ENCODE results near the gene PEX6. TPM values are rescaled to one million over a fixed set of nuclear protein-coding genes. Genes with fewer than 3 reads are reported as not detected.

The PEX6 gene
- total RNA-seq (2022; extraction: Qiagen RNA extraction) = 6.2 to 9.7 TPM (median 9.3 TPM) in 5 replicates

GRCh38 chr6:42978839-42979522 is at the start of gene PEX6:
PEX6 (minus strand) TSS chr6:42979181; CDS start chr6:42979150, 31 bp downstream.

GRCh38 chr6:43021270-43022047 is 42.5 kb upstream of the PEX6 start, which contains the start of gene RRP36:
RRP36 (plus strand) TSS chr6:43021623; CDS start chr6:43021655, 32 bp downstream.

GRCh38 chr6:43013843-43014433 is 35.0 kb upstream of the PEX6 start, which contains the start of the genes KLHDC3 and MEA1:
KLHDC3 (plus strand) TSS chr6:43014249; CDS start chr6:43017193, 2,944 bp downstream.
MEA1 (minus strand) TSS chr6:43013946; CDS start chr6:43013813, 133 bp downstream.

GRCh38 chr6:42984001-42984923 is 5.3 kb upstream of the PEX6 start, which contains the start of gene PPP2R5D:
PPP2R5D (plus strand) TSS chr6:42984570; CDS start chr6:42984678, 108 bp downstream.

GRCh38 chr6:42960243-42961019 is 18.6 kb downstream of the PEX6 start, which contains the start of gene GNMT:
GNMT (plus strand) TSS chr6:42960754; CDS start chr6:42960768, 14 bp downstream.

GRCh38 chr6:42928986-42929820 is 49.8 kb downstream of the PEX6 start, which contains the start of gene CNPY3:
CNPY3 (plus strand) TSS chr6:42929480; CDS start chr6:42929571, 91 bp downstream.

GRCh38 chr6:42915732-42916131 is 63.2 kb downstream of the PEX6 start, which contains the start of gene PTCRA:
PTCRA (plus strand) TSS chr6:42916053; CDS start chr6:42916070, 17 bp downstream.

Other genes with a start within 250 kb of the PEX6 start
- gene TBCC, start 233.1 kb downstream of the PEX6 start, total RNA-seq (2022; extraction: Qiagen RNA extraction) = 15.3 to 18.4 TPM (median 15.6 TPM) in 5 replicates
- gene BICRAL, start 197.1 kb downstream of the PEX6 start, total RNA-seq (2022; extraction: Qiagen RNA extraction) = 2.2 to 3.1 TPM (median 2.8 TPM) in 5 replicates
- gene RPL7L1, start 99.6 kb downstream of the PEX6 start, total RNA-seq (2022; extraction: Qiagen RNA extraction) = 55.3 to 98.5 TPM (median 60.4 TPM) in 5 replicates
- gene PTCRA, start 63.1 kb downstream of the PEX6 start, total RNA-seq (2022; extraction: Qiagen RNA extraction) = not detected in 5 replicates
- gene CNPY3, start 49.7 kb downstream of the PEX6 start, total RNA-seq (2022; extraction: Qiagen RNA extraction) = 36.8 to 45.0 TPM (median 43.5 TPM) in 5 replicates
- 0.06 to 0.16 TPM (median 0.10 TPM) in 4 of 5 replicates, not detected in the other for gene GNMT, start 18.4 kb downstream of the PEX6 start, total RNA-seq (2022; extraction: Qiagen RNA extraction)
- gene PPP2R5D, start 5.4 kb upstream of the PEX6 start, total RNA-seq (2022; extraction: Qiagen RNA extraction) = 25.3 to 28.9 TPM (median 27.0 TPM) in 5 replicates
- 85.6 to 93.3 TPM (median 91.2 TPM) in 5 replicates for gene MEA1, start 34.8 kb upstream of the PEX6 start, total RNA-seq (2022; extraction: Qiagen RNA extraction)
- 26.2 to 31.1 TPM (median 27.7 TPM) in 5 replicates for gene KLHDC3, start 35.1 kb upstream of the PEX6 start, total RNA-seq (2022; extraction: Qiagen RNA extraction)
- 64.4 to 75.1 TPM (median 68.5 TPM) in 5 replicates for gene RRP36, start 42.4 kb upstream of the PEX6 start, total RNA-seq (2022; extraction: Qiagen RNA extraction)
- gene CUL7, start 74.7 kb upstream of the PEX6 start, total RNA-seq (2022; extraction: Qiagen RNA extraction) = 6.8 to 9.0 TPM (median 7.6 TPM) in 5 replicates
- gene MRPL2, start 80.3 kb upstream of the PEX6 start, total RNA-seq (2022; extraction: Qiagen RNA extraction) = 56.1 to 62.9 TPM (median 57.9 TPM) in 5 replicates
- 6.7 to 8.1 TPM (median 7.3 TPM) in 5 replicates for gene KLC4, start 80.5 kb upstream of the PEX6 start, total RNA-seq (2022; extraction: Qiagen RNA extraction)
- gene PTK7, start 97.1 kb upstream of the PEX6 start, total RNA-seq (2022; extraction: Qiagen RNA extraction) = 3.7 to 5.2 TPM (median 4.8 TPM) in 5 replicates
- gene SRF, start 192.1 kb upstream of the PEX6 start, total RNA-seq (2022; extraction: Qiagen RNA extraction) = 12.5 to 17.2 TPM (median 16.3 TPM) in 5 replicates
- 5.8 to 9.8 TPM (median 8.5 TPM) in 5 replicates for gene CUL9, start 203.0 kb upstream of the PEX6 start, total RNA-seq (2022; extraction: Qiagen RNA extraction)

All from A549 treated with AZD2906 at 1 μM for 4 hours (cell line).